Fibroblast of the aortic adventitia (primary cell): ENCODE measurements around the gene PRKAG2. TPM values are rescaled to one million over a fixed set of nuclear protein-coding genes. Genes with fewer than 3 reads are reported as not detected.

ENCODE experiments used
- DNase-seq: peaks from one replicate; pipeline ENCODE4 v3.0.0-alpha.2; 2010; ENCODE audit warnings: low read depth
- H3K4me3 ChIP-seq: 2 replicates; pipeline ENCODE4 v1.5.1; 2011; ENCODE audit warnings: low read depth, mild to moderate bottlenecking, control low read depth, low read length, moderate library complexity
- CTCF ChIP-seq: IDR thresholded peaks from 2 replicates; pipeline ENCODE4 v1.5.1; 2011; ENCODE audit warnings: mild to moderate bottlenecking, low read length, control low read depth, inconsistent platforms; ENCODE audit not compliant: insufficient read depth
- total RNA-seq: library from RNA; depleted of rRNA; stranded (reverse); fragments of >200 nt; gene quantifications from 2 replicates; pipeline ENCODE4 v1.2.3, GENCODE V29; 2012; ENCODE audit warnings: low replicate concordance

The PRKAG2 gene
- total RNA-seq, 1 donor, result 10.0 TPM

- DNase-seq, result no peak
- no peak for TF ChIP-seq CTCF
- H3K4me3 ChIP-seq, result no peak overlapping the region
Measured at GRCh38 chr7:151859948-151860685, 16.8 kb downstream of the PRKAG2 start.

- no peak for TF ChIP-seq CTCF
- no peak overlapping the region for H3K4me3 ChIP-seq
- no peak for DNase-seq
Measured at GRCh38 chr7:151859111-151859947, 17.6 kb downstream of the PRKAG2 start.

- no peak for DNase-seq
- no peak overlapping the region for H3K4me3 ChIP-seq
- TF ChIP-seq CTCF, result no peak
Measured at GRCh38 chr7:151858456-151858855, 18.5 kb downstream of the PRKAG2 start.

GRCh38 chr7:151857866-151858450 lies 19.0 kb downstream of the PRKAG2 start:
- TF ChIP-seq CTCF, result no peak
- no peak overlapping the region for H3K4me3 ChIP-seq
- DNase-seq, result no peak

- DNase-seq, result no peak
- TF ChIP-seq CTCF, result no peak
- no peak overlapping the region for H3K4me3 ChIP-seq
Measured at GRCh38 chr7:151857412-151857811, 19.5 kb downstream of the PRKAG2 start.

- DNase-seq, result no peak
- no peak for TF ChIP-seq CTCF
- H3K4me3 ChIP-seq, result no peak overlapping the region
Measured at GRCh38 chr7:151856516-151856915, 20.4 kb downstream of the PRKAG2 start.
